Liver (tissue), 9 donors: ENCODE measurements around the gene RALGDS. TPM values are rescaled to one million over a fixed set of nuclear protein-coding genes. Genes with fewer than 3 reads are reported as not detected.

ENCODE experiments used
- DNase-seq: peaks from one replicate; pipeline ENCODE4 v3.0.0-alpha.2; 2017; ENCODE audit warnings: low spot score
- H3K27ac ChIP-seq, 2 donors: one replicate each; pipeline ENCODE4 v1.7.0; 2013; ENCODE audit warnings: inconsistent platforms in 2 of 2, low read length in 2 of 2, control low read depth in 1 of 2, low read depth in 1 of 2, mild to moderate bottlenecking in 1 of 2
- H3K27me3 ChIP-seq, 4 donors: one replicate each; pipeline versions ENCODE4 v1.6.1 to v1.7.0; 2013; ENCODE audit warnings: low read length in 3 of 4, inconsistent platforms in 1 of 4, mild to moderate bottlenecking in 1 of 4, moderate library complexity in 1 of 4; ENCODE audit not compliant: control insufficient read depth in 4 of 4, insufficient read depth in 4 of 4
- H3K36me3 ChIP-seq, 4 donors: one replicate each; pipeline versions ENCODE4 v1.6.1 to v1.7.0; 2013; ENCODE audit warnings: low read length in 3 of 4, mild to moderate bottlenecking in 3 of 4, low read depth in 1 of 4, moderate library complexity in 1 of 4; ENCODE audit not compliant: control insufficient read depth in 4 of 4, insufficient read depth in 3 of 4
- H3K4me1 ChIP-seq, 4 donors: one replicate each; pipeline versions ENCODE4 v1.6.1 to v1.7.0; 2013; ENCODE audit warnings: low read length in 3 of 4, mild to moderate bottlenecking in 3 of 4, moderate library complexity in 1 of 4; ENCODE audit not compliant: control insufficient read depth in 4 of 4, insufficient read depth in 4 of 4
- H3K4me3 ChIP-seq, 3 donors: one replicate each; pipeline versions ENCODE4 v1.6.1 to v1.7.0; 2013; ENCODE audit warnings: low read length in 3 of 3, control low read depth in 1 of 3, low read depth in 1 of 3, mild to moderate bottlenecking in 1 of 3
- H3K9ac ChIP-seq, 2 donors: one replicate each; pipeline ENCODE4 v1.7.0; 2013; ENCODE audit warnings: low read length in 2 of 2, mild to moderate bottlenecking in 2 of 2, moderate library complexity in 2 of 2, control low read depth in 1 of 2, low read depth in 1 of 2
- H3K9me3 ChIP-seq, 4 donors: one replicate each; pipeline versions ENCODE4 v1.6.1 to v1.7.0; 2013; ENCODE audit warnings: low read length in 3 of 4; ENCODE audit not compliant: control insufficient read depth in 4 of 4
- EGR1 ChIP-seq, 2 donors: IDR thresholded peaks; 2 replicates each; pipeline ENCODE4 v1.6.1; 2016 to 2018; ENCODE audit warnings: antibody characterized with exemption in 2 of 2, low read depth in 2 of 2
- FOXA1 ChIP-seq: IDR thresholded peaks from 2 replicates; pipeline ENCODE4 v1.6.1; 2016; ENCODE audit warnings: antibody characterized with exemption
- FOXA2 ChIP-seq: IDR thresholded peaks from 2 replicates; pipeline ENCODE4 v1.6.1; 2016; ENCODE audit warnings: antibody characterized with exemption
- GABPA ChIP-seq, 2 donors: IDR thresholded peaks in 1 of 2; conservative IDR thresholded peaks in 1 of 2; 2 replicates each; pipeline ENCODE4 v1.6.1; 2016; ENCODE audit warnings: antibody characterized with exemption in 2 of 2, mild to moderate bottlenecking in 1 of 2, moderate library complexity in 1 of 2
- HNF4A ChIP-seq, 2 donors: conservative IDR thresholded peaks; 2 replicates each; pipeline ENCODE4 v1.6.1; 2016; ENCODE audit warnings: antibody characterized with exemption in 2 of 2, mild to moderate bottlenecking in 2 of 2
- HNF4G ChIP-seq: IDR thresholded peaks from 2 replicates; pipeline ENCODE4 v1.6.1; 2016; ENCODE audit warnings: antibody characterized with exemption
- JUND ChIP-seq, 2 donors: IDR thresholded peaks; 2 replicates each; pipeline ENCODE4 v1.6.1; 2016; ENCODE audit warnings: antibody characterized with exemption in 2 of 2
- NR2F2 ChIP-seq: IDR thresholded peaks from 2 replicates; pipeline ENCODE4 v1.6.1; 2016; ENCODE audit warnings: antibody characterized with exemption
- RAD21 ChIP-seq, 2 donors: IDR thresholded peaks; 2 replicates each; pipeline ENCODE4 v1.6.1; 2016; ENCODE audit warnings: antibody characterized with exemption in 2 of 2, mild to moderate bottlenecking in 2 of 2
- RXRA ChIP-seq, 2 donors: IDR thresholded peaks; 2 replicates each; pipeline ENCODE4 v1.6.1; 2017 to 2018; ENCODE audit warnings: antibody characterized with exemption in 2 of 2, mild to moderate bottlenecking in 1 of 2
- SP1 ChIP-seq: IDR thresholded peaks from 2 replicates; pipeline ENCODE4 v1.6.1; 2018; ENCODE audit warnings: antibody characterized with exemption, mild to moderate bottlenecking
- TAF1 ChIP-seq: conservative IDR thresholded peaks from 2 replicates; pipeline ENCODE4 v1.6.1; 2016; ENCODE audit warnings: antibody characterized with exemption, mild to moderate bottlenecking
- YY1 ChIP-seq: IDR thresholded peaks from 2 replicates; pipeline ENCODE4 v1.6.1; 2016; ENCODE audit warnings: antibody characterized with exemption, mild to moderate bottlenecking
- WGBS: extraction: QIAGEN DNeasy Blood & Tissue Kit; methylation state at CpG from one replicate; pipeline ENCODE4 v1.1.7; 2013; 5-methylcytosine and 5-hydroxymethylcytosine counted together
- polyA plus RNA-seq, 2 donors: library from polyadenylated mRNA; stranded (reverse) in 1 of 2; unstranded in 1 of 2; fragments of 200-250 nt in 1 of 2; fragments of >200 nt in 1 of 2; fragmentation: Nextera tagmentation in 1 of 2; extraction: Ambion mirVana in 1 of 2; gene quantifications; one replicate each; pipeline versions ENCODE4 v1.2.1 to v1.2.3, GENCODE V29; 2013 to 2015
- total RNA-seq, 2 donors: library from RNA; depleted of rRNA; stranded (reverse); fragments of >200 nt; gene quantifications; one replicate each; pipeline ENCODE4 v1.2.3, GENCODE V29; 2014
- TF ChIP-seq, protein P1 (sequence below): IDR thresholded peaks from 2 replicates; pipeline ENCODE4 v1.6.1; 2016; ENCODE audit warnings: antibody characterized with exemption
- TF ChIP-seq, protein P2 (sequence below): IDR thresholded peaks from 2 replicates; pipeline ENCODE4 v1.6.1; 2016; ENCODE audit warnings: antibody characterized with exemption, mild to moderate bottlenecking
- TF ChIP-seq, protein P3 (sequence below): fragments of 150-350 bp; IDR thresholded peaks from 2 replicates; pipeline ENCODE4 v1.5.1; 2017; ENCODE audit warnings: improper control_type of control experiment, low read depth, low read length; ENCODE audit not compliant: missing input control
- TF ChIP-seq, protein P4 (sequence below): IDR thresholded peaks from 2 replicates; pipeline ENCODE4 v1.6.1; 2016; ENCODE audit warnings: antibody characterized with exemption
- TF ChIP-seq, protein P5 (sequence below): IDR thresholded peaks from 2 replicates; pipeline ENCODE4 v1.6.1; 2016; ENCODE audit warnings: antibody characterized with exemption
- donor health status: healthy.
- donor health status: healthy.
- donor health status: healthy.
- donor health status: healthy.
- donor health status: healthy.

The RALGDS gene
- total and polyA plus RNA-seq, 4 donors: 1.3 to 19.0 (median 7.3) TPM

DNA sequence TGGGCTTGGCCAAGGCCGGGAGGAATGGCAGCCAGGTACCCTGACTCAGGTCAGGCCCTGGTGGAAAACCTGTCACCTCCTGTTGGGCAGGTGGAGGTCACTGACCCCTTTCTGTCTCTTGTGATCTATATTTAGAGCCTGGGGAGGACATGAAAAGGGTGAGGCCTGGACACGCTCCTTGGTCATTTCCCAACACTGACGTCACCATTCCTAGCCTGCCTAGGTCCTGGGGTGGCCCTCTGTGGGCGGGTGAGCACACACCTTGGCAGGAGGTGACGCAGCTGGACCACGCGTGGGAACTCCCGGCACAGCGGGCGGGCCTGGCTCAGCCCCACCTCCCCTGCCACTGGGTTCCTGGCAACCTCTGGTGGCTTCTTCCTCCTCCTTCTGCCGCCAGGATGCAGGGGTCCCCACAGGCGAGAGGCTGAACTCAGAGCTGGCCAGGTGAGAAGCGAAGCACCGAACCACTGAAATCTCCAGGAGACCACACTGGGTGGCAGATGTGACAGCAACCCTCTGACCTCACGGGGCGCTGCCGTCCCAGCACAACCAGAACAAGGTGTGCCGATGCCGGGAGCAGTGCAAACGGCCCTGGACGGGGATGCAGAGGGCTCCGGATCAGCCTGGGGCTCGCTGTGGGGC is 6.4 kb upstream of the RALGDS start:
- H3K4me3 ChIP-seq: peak overlapping the region; percentile 14 to 61 (median 19)
- WGBS: 43% methylated on average over 23 of the region's 23 CpGs

More for the DNA sequence above, 6.4 kb upstream of the RALGDS start:
- peaks cover 14 to 34% (median 20%) of the 10 kb centered on the region in 4 donors for H3K4me1 ChIP-seq
- H3K27me3 ChIP-seq: no peaks in the 10 kb centered on the region
- peak overlapping the region; percentile 73 to 81 for H3K27ac ChIP-seq
- no peaks in the 10 kb centered on the region for H3K9me3 ChIP-seq
- no peaks in the 10 kb centered on the region for H3K36me3 ChIP-seq
- TF ChIP-seq, protein P1, sequence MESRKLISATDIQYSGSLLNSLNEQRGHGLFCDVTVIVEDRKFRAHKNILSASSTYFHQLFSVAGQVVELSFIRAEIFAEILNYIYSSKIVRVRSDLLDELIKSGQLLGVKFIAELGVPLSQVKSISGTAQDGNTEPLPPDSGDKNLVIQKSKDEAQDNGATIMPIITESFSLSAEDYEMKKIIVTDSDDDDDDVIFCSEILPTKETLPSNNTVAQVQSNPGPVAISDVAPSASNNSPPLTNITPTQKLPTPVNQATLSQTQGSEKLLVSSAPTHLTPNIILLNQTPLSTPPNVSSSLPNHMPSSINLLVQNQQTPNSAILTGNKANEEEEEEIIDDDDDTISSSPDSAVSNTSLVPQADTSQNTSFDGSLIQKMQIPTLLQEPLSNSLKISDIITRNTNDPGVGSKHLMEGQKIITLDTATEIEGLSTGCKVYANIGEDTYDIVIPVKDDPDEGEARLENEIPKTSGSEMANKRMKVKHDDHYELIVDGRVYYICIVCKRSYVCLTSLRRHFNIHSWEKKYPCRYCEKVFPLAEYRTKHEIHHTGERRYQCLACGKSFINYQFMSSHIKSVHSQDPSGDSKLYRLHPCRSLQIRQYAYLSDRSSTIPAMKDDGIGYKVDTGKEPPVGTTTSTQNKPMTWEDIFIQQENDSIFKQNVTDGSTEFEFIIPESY: no peak
- TF ChIP-seq EGR1 (IDR thresholded peaks at IDR 0.05; ENCODE audit: low read depth in 2 of 2) (peak; percentile 36 to 83), TAF1 (no peak), SP1 (peak; percentile 90), NR2F2 (peak; percentile 73), HNF4A (conservative IDR thresholded peaks at IDR 0.05) (peak; percentile 69 to 76), RAD21 (IDR thresholded peaks at IDR 0.05) (no peak), YY1 (peak; percentile 85), HNF4G (no peak), GABPA (IDR thresholded peaks at IDR 0.05 in 1 of 2, conservative IDR thresholded peaks at IDR 0.05 in 1 of 2) (peak in 1 of 2 donors; percentile 60), JUND (IDR thresholded peaks at IDR 0.05) (peak; percentile 87 to 90), FOXA1 (no peak), RXRA (IDR thresholded peaks at IDR 0.05) (peak; percentile 98 to 99), FOXA2 (no peak)
- TF ChIP-seq, protein P2, sequence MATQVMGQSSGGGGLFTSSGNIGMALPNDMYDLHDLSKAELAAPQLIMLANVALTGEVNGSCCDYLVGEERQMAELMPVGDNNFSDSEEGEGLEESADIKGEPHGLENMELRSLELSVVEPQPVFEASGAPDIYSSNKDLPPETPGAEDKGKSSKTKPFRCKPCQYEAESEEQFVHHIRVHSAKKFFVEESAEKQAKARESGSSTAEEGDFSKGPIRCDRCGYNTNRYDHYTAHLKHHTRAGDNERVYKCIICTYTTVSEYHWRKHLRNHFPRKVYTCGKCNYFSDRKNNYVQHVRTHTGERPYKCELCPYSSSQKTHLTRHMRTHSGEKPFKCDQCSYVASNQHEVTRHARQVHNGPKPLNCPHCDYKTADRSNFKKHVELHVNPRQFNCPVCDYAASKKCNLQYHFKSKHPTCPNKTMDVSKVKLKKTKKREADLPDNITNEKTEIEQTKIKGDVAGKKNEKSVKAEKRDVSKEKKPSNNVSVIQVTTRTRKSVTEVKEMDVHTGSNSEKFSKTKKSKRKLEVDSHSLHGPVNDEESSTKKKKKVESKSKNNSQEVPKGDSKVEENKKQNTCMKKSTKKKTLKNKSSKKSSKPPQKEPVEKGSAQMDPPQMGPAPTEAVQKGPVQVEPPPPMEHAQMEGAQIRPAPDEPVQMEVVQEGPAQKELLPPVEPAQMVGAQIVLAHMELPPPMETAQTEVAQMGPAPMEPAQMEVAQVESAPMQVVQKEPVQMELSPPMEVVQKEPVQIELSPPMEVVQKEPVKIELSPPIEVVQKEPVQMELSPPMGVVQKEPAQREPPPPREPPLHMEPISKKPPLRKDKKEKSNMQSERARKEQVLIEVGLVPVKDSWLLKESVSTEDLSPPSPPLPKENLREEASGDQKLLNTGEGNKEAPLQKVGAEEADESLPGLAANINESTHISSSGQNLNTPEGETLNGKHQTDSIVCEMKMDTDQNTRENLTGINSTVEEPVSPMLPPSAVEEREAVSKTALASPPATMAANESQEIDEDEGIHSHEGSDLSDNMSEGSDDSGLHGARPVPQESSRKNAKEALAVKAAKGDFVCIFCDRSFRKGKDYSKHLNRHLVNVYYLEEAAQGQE: peak; percentile 51
- TF ChIP-seq, protein P3, sequence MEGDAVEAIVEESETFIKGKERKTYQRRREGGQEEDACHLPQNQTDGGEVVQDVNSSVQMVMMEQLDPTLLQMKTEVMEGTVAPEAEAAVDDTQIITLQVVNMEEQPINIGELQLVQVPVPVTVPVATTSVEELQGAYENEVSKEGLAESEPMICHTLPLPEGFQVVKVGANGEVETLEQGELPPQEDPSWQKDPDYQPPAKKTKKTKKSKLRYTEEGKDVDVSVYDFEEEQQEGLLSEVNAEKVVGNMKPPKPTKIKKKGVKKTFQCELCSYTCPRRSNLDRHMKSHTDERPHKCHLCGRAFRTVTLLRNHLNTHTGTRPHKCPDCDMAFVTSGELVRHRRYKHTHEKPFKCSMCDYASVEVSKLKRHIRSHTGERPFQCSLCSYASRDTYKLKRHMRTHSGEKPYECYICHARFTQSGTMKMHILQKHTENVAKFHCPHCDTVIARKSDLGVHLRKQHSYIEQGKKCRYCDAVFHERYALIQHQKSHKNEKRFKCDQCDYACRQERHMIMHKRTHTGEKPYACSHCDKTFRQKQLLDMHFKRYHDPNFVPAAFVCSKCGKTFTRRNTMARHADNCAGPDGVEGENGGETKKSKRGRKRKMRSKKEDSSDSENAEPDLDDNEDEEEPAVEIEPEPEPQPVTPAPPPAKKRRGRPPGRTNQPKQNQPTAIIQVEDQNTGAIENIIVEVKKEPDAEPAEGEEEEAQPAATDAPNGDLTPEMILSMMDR: no peak
- TF ChIP-seq, protein P4, sequence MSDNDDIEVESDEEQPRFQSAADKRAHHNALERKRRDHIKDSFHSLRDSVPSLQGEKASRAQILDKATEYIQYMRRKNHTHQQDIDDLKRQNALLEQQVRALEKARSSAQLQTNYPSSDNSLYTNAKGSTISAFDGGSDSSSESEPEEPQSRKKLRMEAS: peak; percentile 85
- TF ChIP-seq, protein P5, sequence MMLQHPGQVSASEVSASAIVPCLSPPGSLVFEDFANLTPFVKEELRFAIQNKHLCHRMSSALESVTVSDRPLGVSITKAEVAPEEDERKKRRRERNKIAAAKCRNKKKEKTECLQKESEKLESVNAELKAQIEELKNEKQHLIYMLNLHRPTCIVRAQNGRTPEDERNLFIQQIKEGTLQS: peak; percentile 83
- H3K9ac ChIP-seq: no peak overlapping the region
- no peak for DNase-seq
